Activated CD8-positive, alpha-beta T cell treated with anti-CD3 and anti-CD28 coated beads for 36 hours (primary cell): ENCODE measurements around the gene CDC16. TPM values are rescaled to one million over a fixed set of nuclear protein-coding genes. Genes with fewer than 3 reads are reported as not detected.

ENCODE experiments used
- ATAC-seq: fragments of 200-7000 bp; cut with Tn5 transposase; one replicate; pipeline ENCODE4 v1.10.0; 2021; ENCODE audit warnings: mild to moderate bottlenecking, moderate library complexity
- CTCF ChIA-PET: fragments of 350-600 bp; sonication (Branson Sonifier 250); formaldehyde crosslinking; loops from one replicate; lab custom pipeline; 2021; ENCODE audit warnings: antibody characterized with exemption; lab: Charles Lee
- POLR2A ChIA-PET: fragments of 350-600 bp; sonication (Branson Sonifier 250); formaldehyde crosslinking; loops from one replicate; lab custom pipeline; 2021; ENCODE audit warnings: antibody characterized with exemption; lab: Charles Lee
- DNase-seq: peaks from one replicate; pipeline ENCODE4 v3.0.0-alpha.2; 2020
- H3K27ac Mint-ChIP-seq: one replicate; pipeline ENCODE4 v1.8.0; 2021; ENCODE audit warnings: mild to moderate bottlenecking, mixed read lengths
- H3K27me3 Mint-ChIP-seq: one replicate; pipeline ENCODE4 v1.8.0; 2021; ENCODE audit warnings: mixed read lengths
- H3K36me3 Mint-ChIP-seq: one replicate; pipeline ENCODE4 v1.8.0; 2021; ENCODE audit warnings: low read depth, mixed read lengths
- H3K4me1 Mint-ChIP-seq: one replicate; pipeline ENCODE4 v1.8.0; 2021; ENCODE audit warnings: low read depth, mixed read lengths
- H3K4me3 Mint-ChIP-seq: one replicate; pipeline ENCODE4 v1.8.0; 2021; ENCODE audit warnings: mild to moderate bottlenecking, moderate library complexity, mixed read lengths
- H3K9me3 Mint-ChIP-seq: one replicate; pipeline ENCODE4 v1.8.0; 2021; ENCODE audit warnings: mixed read lengths
- CTCF ChIP-seq: fragments of 200-600 bp; IDR thresholded peaks from one replicate; pipeline ENCODE4 v1.8.0; 2022; ENCODE audit warnings: antibody characterized with exemption, mild to moderate bottlenecking
- intact Hi-C: fragments of 100-400 bp; cut with micrococcal nuclease; formaldehyde crosslinking; loops from one replicate; pipeline ENCODE4 v1.10.0; 2022
- total RNA-seq, 2 experiments: library from RNA; stranded (reverse); gene quantifications; one replicate each; pipeline ENCODE4 v1.2.3, GENCODE V29; 2021

Gene CDC16
- total RNA-seq, 2 experiments from 2014 or later: 72.5 to 76.0 TPM

GRCh38 chr13:114296448-114296847 lies 61.8 kb downstream of the CDC16 start:
- intact Hi-C loops: no loop called here
- no peak for ATAC-seq
- TF ChIP-seq CTCF: no peak
- H3K27me3 Mint-ChIP-seq: no peaks in the 10 kb centered on the region
- ChIA-PET CTCF (no interaction called here), POLR2A (interaction anchor here (0.6 kb wide), 1 partner anchor 20 kb away, joined by 3 read pairs; no protein-coding TSS in a partner anchor)
- H3K9me3 Mint-ChIP-seq: no peaks in the 10 kb centered on the region
- peaks cover 31% of the 10 kb centered on the region for H3K36me3 Mint-ChIP-seq
- H3K27ac Mint-ChIP-seq: no peak overlapping the region
- no peak overlapping the region for H3K4me3 Mint-ChIP-seq
- peaks cover 2% of the 10 kb centered on the region for H3K4me1 Mint-ChIP-seq
- no peak for DNase-seq

GRCh38 chr13:114296902-114297301 lies 62.2 kb downstream of the CDC16 start:
- ATAC-seq: no peak
- CTCF ChIA-PET: no interaction called here
- intact Hi-C loops: no loop called here
- POLR2A ChIA-PET: no interaction called here
- H3K27me3 Mint-ChIP-seq: no peaks in the 10 kb centered on the region
- H3K9me3 Mint-ChIP-seq: no peaks in the 10 kb centered on the region
- no peak overlapping the region for H3K27ac Mint-ChIP-seq
- no peak for DNase-seq
- peaks cover 32% of the 10 kb centered on the region for H3K36me3 Mint-ChIP-seq
- no peak overlapping the region for H3K4me3 Mint-ChIP-seq
- peaks cover 2% of the 10 kb centered on the region for H3K4me1 Mint-ChIP-seq
- TF ChIP-seq CTCF: no peak

- Mint-ChIP-seq H3K9me3 (no peaks in the 10 kb centered on the region), H3K4me1 (no peaks in the 10 kb centered on the region), H3K27ac (peak overlapping the region; percentile 18), H3K36me3 (peaks cover 27% of the 10 kb centered on the region), H3K27me3 (no peaks in the 10 kb centered on the region), H3K4me3 (no peak overlapping the region)
- POLR2A ChIA-PET: no interaction called here
- ATAC-seq (no peak), DNase-seq (no peak)
- intact Hi-C loops: no loop called here
- CTCF ChIA-PET: no interaction called here
- no peak for TF ChIP-seq CTCF
These were observed 64.2 kb downstream of the CDC16 start for GRCh38 chr13:114298866-114299265.

GRCh38 chr13:114299604-114300305 lies 65.1 kb downstream of the CDC16 start:
- Mint-ChIP-seq H3K9me3 (no peaks in the 10 kb centered on the region), H3K36me3 (peaks cover 27% of the 10 kb centered on the region), H3K4me1 (no peaks in the 10 kb centered on the region), H3K27ac (peak overlapping the region; percentile 18), H3K27me3 (no peaks in the 10 kb centered on the region), H3K4me3 (no peak overlapping the region)
- ATAC-seq (no peak), DNase-seq (no peak)
- no peak for TF ChIP-seq CTCF
- POLR2A ChIA-PET: no interaction called here
- intact Hi-C loops: no loop called here
- CTCF ChIA-PET: no interaction called here

- no peak for DNase-seq
- TF ChIP-seq CTCF: no peak
- Mint-ChIP-seq H3K9me3 (no peaks in the 10 kb centered on the region), H3K4me1 (no peaks in the 10 kb centered on the region), H3K36me3 (peaks cover 28% of the 10 kb centered on the region), H3K27me3 (no peaks in the 10 kb centered on the region), H3K27ac (no peak overlapping the region), H3K4me3 (no peak overlapping the region)
- intact Hi-C loops: no loop called here
- no peak for ATAC-seq
- CTCF ChIA-PET: no interaction called here
- POLR2A ChIA-PET: interaction anchor here (1.3 kb wide), 1 partner anchor 10 kb away, joined by 3 read pairs; no protein-coding TSS in a partner anchor
These were observed 69.1 kb downstream of the CDC16 start for GRCh38 chr13:114303700-114304327.
